GM19193 (cell line): Measurements from ENCODE around the gene DENND1A.

Experiments used
- POLR2A ChIP-seq: IDR thresholded peaks from 4 replicates; pipeline ENCODE4 v1.6.1; 2011; ENCODE audit not compliant: insufficient read depth, insufficient read length; ENCODE audit errors: extremely low read depth

The DENND1A gene

DNA sequence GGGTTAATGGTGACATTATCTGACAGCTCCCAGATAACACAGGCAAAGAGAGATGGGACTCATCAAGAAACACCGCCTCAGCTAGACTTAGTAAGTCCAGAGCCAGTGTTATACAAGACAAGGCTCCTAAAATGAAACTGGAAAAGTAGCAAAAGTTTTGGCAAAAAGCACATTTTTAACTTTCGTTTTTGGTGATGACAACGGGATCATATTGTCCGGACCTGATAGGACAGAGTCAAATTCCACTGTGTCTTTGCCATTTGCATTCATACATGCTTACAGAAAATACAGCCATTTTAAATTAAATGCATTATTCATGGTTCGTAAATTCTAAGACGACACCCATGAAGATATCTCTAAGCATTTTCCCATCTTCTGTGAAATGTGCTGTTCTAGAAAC is 421.9 kb downstream of the DENND1A start:
- no peak for TF ChIP-seq POLR2A

DNA sequence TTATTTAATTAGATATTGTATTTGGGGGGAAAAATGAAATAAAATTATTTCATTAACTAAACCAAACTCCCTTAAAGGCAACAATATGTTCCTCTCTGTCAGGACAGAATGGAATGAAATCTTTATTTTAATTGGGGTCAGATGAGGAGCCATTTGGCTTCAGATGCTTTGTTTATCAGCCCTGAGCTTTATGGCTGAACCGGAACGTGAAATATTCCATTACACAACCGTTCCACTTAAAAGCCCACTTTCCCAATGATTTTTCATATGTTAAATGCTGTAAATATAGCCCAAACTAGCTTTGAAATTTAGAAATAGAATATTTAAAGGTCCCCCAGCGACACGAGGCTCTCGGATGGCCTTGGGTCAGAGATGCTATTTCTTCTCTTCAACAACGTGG is 424.4 kb downstream of the DENND1A start:
- TF ChIP-seq POLR2A, result no peak

DNA sequence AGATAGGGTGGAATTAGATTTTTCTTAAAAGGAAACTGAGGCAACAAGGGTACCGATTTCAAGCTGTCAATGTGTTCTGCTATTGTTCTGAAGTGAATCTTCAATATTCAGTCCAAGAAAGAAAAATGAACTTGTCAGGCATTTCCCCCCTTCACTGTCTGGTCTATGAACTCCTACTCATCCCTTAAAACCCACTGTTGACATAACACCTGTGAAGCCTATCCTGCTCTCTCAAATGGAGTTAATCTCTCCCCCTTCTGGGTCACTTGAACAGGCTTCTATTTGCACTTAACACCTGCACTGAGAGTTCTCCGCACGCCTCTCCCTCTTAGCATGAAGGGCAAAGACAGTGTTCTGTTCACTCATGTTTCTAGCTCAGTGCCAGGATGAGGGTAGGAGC is 429.6 kb downstream of the DENND1A start:
- no peak for TF ChIP-seq POLR2A

DNA sequence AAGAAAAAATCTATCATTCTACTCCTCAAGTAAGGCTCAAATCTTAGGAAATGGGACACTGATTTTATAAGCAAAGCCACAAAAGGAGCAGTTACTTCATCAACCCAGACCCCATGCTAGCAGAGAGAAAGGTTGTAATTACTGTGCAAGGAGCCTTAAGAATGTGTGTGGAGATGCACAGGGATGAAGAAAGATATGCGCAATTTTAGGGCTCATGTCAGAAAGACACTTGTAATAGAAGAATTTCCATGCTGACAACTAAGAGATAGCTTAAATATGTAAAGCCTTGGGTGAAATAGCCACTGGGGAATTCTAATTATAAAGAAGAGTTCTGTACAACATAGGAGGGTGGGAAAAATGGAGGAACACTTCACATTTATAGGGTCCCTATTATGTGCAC is 432.1 kb downstream of the DENND1A start:
- no peak for TF ChIP-seq POLR2A

DNA sequence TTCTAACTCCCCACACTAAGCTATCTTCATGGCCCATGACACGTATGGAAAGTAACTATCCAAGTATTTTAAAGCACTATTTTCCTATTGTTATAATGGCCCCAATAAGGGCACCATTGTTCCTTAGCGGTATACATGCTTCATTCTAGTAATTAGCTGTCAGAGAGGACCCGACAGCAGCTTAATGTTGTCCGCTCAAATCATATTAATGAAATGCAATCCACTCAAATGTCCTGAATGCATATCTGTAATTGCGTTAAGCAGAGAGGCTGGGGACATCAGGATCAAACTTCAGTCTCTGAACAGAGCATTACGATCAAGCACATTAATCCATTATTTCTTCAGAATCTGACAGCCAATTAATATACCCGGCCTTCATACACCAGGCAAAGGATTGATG is 434.2 kb downstream of the DENND1A start:
- no peak for TF ChIP-seq POLR2A

DNA sequence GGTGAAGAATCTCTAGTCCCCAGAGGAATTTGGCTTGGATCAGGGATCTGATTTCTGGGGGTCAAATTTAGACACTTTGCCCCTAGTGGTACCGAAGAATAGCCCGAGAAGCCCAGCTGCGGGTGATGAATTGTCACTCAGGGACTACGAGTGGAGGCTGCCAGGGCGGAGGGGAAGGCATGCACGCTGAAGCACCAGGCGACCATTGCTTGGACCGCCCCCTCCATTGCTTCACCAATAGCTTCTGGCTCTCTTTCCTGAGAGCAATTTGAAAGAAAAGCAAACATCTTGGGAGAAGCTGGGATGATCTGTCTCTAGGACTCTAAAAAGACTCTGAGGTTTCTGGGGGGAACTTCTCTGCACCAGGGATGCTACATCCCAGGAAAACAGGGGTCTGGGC is 436.3 kb downstream of the DENND1A start:
- no peak for TF ChIP-seq POLR2A

DNA sequence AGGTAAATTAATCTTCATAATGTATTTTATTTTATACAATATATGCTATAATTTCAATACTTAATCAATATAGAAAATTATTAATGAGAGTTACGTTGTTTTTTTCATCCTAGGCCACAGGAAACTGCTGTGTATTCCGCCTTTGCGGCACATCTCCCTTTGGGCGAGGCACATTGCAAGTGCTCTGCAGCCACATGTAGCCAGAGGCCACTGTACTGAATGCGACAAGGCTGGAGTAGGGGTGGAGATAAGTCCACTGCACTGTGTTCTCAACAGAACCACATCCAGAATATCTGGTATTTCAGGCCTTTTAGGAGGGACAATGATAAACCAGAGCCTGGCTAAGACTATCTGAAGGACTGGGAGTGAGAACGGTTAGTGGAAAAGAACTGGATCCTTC is 439.2 kb downstream of the DENND1A start:
- no peak for TF ChIP-seq POLR2A

DNA sequence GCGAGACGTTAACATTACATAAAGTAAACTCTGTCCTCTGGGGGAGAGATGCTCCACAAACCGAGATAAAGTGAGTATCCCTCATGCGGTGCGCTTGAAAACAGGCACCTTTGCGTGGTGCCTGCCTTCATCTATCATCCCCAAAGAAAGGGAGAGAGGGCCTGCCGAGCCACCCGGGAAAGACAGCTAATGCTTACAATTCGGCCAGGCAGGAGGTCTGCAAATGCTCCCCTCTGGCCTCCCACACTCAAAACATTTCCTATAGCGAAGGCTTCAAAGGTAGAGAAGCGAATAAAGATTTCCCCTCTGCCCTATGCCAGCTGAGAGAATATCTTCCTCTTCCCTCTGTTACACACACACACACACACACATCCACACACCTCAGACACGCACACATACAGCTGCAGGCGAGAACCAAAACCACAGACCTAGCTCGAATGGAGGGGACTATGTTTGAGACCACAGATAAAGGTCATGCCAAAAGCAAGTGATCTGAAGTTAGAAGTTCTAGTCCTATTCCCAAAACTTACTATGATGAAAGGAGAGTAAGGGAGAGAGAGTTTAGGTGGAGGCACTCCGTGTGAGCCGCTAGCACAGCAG is 441.1 kb downstream of the DENND1A start:
- TF ChIP-seq POLR2A, result no peak

DNA sequence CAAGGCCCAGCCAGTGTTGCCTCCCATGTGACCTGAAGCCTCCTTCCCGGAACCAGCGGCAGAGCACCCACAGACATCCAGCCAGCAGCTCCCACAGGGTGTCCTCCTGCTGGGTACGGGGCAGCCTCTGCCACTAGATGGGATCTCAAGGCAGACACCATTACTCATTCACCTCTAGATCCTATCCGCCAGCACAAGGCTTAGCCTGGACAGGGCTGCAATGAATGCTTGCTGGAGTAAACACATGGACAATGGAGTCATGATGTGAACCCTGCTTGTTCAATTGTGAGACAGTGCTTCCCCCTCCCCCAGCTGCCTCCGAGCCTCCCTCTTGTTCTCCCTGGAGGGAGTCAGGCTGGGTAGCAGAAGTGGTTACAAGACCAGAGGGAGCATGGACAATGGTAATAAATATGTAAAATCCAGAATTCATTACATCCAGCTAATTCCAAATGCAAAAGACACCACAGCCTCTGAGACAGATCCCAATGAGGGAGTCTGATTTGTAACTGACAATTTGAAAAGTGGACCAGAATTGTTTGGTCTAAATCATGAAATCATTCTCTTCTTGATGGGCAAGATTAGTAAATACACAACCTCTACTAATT is 441.9 kb downstream of the DENND1A start:
- no peak for TF ChIP-seq POLR2A

DNA sequence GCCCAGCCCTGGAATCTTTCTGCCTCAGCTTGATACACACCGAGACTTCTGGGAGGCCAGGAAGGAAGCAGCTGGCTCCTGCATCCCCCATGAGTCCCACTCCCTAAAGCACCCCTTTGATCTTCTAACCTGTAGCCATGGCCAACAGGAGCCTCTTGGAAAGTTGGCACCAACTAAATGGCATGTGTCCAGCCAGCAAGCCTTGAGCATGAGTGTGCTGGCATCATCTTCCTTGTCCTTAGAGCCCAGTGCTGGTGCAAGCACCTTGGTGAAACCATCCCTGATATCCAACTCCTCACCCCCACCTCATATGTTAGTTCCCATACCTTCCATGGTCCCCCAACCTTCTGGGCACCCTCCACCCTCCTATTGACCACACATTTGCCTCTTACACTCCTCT is 443.5 kb downstream of the DENND1A start:
- no peak for TF ChIP-seq POLR2A

DNA sequence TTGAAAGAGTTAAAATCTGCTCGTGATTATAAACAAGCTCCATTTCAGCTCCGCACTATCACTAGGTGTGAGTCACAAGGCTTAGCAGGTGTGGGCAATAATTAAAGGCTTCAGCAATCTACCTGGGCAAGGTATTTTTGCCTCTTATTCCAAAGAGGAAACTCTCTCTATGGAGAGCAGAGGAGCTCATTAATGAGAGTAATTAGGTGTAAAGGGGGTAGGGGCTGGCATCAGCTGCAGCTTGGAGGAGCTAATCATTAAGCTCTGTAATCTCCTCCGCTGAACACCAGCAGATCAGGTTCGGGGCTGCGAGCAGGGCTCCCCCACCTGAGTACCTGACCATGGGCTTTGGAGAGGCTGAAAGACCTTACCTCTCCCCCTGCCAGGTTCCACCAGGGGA is 444.7 kb downstream of the DENND1A start:
- no peak for TF ChIP-seq POLR2A

DNA sequence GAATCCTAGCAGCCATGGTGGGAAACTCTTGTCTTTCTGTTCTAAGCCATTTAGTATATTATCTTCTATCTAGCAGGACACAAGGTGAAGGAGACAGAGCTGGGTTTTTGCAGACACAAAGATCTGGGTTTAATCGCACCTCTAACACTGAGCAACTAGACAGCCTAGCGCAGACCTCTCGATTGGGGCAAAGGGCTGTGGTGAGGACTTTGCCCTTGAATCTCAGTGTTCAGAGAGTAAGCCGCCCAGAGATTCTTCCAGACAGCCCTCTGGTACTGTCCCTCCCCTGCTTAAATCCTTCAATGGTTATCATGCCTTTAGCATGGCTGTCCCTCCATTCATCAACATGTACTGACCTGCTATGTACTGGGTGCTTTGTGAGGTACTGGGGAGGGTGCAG is 445.8 kb downstream of the DENND1A start:
- no peak for TF ChIP-seq POLR2A

DNA sequence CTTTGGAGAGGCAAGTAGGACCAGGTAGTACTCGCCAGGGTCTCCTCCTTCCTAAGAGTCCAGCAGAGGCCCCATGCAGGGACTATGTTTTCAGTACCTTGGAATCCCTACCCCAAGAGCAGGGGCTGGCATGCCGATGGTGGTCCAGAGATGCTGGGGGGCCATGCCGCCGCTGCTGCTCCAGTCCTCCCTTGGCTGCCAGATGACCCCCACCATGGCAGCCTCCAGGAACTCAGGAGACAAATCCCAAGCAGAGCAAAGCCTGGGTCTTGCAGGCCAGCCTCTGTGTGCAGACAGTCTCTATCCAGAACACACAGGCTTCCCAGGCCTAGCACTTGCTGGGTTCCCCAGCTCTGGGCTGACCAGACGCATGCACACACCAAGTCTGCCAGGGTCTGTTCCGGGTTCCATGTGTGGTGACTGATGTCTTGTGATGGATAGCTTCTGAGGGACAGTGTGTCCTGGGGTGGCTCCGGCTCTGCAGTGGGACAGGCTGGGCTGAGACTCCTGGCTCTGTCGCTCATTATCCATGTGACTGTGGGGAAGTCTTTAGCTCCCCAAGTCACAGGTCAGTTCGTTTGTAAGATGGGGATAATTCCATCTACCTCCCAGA is 446.6 kb downstream of the DENND1A start:
- no peak for TF ChIP-seq POLR2A

DNA sequence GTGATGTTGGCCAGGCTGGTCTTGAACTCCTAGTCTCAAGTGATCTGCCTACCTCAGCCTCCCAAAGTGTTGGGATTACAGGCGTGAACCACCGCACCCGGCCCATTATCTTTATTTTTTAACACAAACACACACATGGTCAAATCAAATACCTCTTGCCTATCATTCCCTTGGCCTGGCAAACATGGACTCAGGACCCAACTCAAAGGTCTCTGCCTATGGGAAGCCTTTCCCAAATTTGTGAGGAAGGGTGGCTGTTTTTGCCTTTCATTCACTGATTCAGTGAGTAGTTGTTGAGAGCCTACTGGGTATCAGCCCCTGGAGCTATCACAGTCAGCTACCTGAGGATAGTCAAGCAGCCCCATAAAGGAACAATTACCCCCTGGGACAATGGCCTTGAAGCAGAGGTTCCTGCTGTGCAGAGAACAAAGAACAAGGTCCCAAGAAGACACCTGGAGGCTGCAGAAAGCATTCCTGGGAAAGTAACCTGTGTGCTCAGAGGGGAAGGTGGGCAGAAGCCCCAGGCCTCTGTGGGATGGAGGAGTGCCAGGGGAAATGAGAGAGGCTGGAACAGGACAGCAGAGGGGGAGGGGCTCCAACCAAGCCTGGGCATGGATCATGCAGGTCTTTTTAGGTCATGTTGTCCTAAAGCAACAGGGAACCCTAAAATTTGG is 447.5 kb downstream of the DENND1A start:
- TF ChIP-seq POLR2A, result no peak

DNA sequence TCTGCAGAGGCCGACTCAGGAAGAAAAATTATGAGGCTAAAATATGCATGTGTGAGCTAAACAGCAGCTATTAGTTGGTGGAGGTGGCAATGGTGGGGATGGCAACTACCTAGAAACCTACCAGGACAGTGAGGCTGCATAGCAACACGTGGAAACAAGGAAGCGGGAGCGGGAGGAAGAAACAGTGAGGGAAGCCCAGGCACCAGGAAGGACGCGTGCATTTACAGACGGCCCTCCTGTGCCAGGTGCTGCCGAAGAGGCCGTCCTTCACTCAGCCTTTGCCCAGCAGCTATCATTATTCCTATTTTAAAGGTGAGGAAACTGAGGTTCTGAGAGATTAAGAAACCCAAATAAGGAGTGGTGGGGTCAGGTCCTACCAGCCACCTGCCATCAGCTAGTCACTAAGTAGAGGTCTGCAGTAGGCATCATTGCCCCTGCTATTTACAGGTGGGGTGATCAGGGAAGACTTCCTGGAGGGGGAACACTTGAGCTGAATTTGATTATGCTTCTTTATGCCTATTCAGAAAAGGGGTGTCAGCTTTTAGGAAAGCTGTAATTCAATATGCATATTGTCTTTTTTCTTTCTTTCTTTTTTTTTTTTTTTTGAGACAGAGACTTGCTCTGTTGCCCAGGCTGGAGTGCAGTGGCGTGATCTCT is 448.6 kb downstream of the DENND1A start:
- no peak for TF ChIP-seq POLR2A
